Kidney tubule cell (primary cell): ENCODE measurements around the gene SLC5A5.
"Not testable (repeated sequence)": the region's sequence is repeated elsewhere in the genome, so short reads cannot be mapped to it uniquely, and the experiment has no call there.

Experiments used
- DNase-seq: peaks from one replicate; pipeline ENCODE4 v3.0.0-alpha.2; 2018; ENCODE audit warnings: low spot score

Gene SLC5A5

GRCh38 chr19:17919122-17919521 lies 47.4 kb downstream of the SLC5A5 start:
- DNase-seq, result not testable (repeated sequence)

GRCh38 chr19:17920527-17920926 lies 48.8 kb downstream of the SLC5A5 start:
- no peak for DNase-seq

GRCh38 chr19:17922138-17922537 lies 50.4 kb downstream of the SLC5A5 start:
- no peak for DNase-seq

GRCh38 chr19:17926044-17926443 lies 54.3 kb downstream of the SLC5A5 start:
- DNase-seq, result no peak

GRCh38 chr19:17929056-17929455 lies 57.3 kb downstream of the SLC5A5 start:
- no peak for DNase-seq

GRCh38 chr19:17931532-17932191 lies 59.9 kb downstream of the SLC5A5 start:
- peak; percentile 72 for DNase-seq

GRCh38 chr19:17932485-17933338 lies 61.0 kb downstream of the SLC5A5 start, which contains the start of gene CCDC124:
Gene CCDC124, plus strand, starts transcription at chr19:17933015. Its CDS starts 3,406 bp downstream, at chr19:17936421.
- DNase-seq, result peak; percentile 95

- peak; percentile 89 for DNase-seq
These were observed 61.8 kb downstream of the SLC5A5 start for GRCh38 chr19:17933414-17934129.

- DNase-seq, result no peak
These were observed 64.6 kb downstream of the SLC5A5 start for GRCh38 chr19:17936379-17936778.

- DNase-seq, result no peak
These were observed 65.7 kb downstream of the SLC5A5 start for GRCh38 chr19:17937371-17937900.

- DNase-seq, result peak; percentile 94
These were observed 66.5 kb downstream of the SLC5A5 start for GRCh38 chr19:17938092-17938845.

- DNase-seq, result no peak
These were observed 70.4 kb downstream of the SLC5A5 start for GRCh38 chr19:17942181-17942580.

GRCh38 chr19:17942582-17943273 lies 71.0 kb downstream of the SLC5A5 start:
- DNase-seq, result no peak

GRCh38 chr19:17943274-17944221 lies 71.8 kb downstream of the SLC5A5 start:
- no peak for DNase-seq

- DNase-seq, result peak; percentile 70
These were observed 72.6 kb downstream of the SLC5A5 start for GRCh38 chr19:17944301-17944700.
